GM21390 (cell line): Measurements from ENCODE around the gene TRIM65.
A peak's percentile ranks its signal among the peaks of the same experiment; 100 is the strongest.
"Not testable (repeated sequence)": the region's sequence is repeated elsewhere in the genome, so short reads cannot be mapped to it uniquely, and the experiment has no call there.

Experiments used
- ATAC-seq: cut with Tn5 transposase; IDR thresholded peaks from one replicate; pipeline ENCODE4 v1.9.1; 2021; ENCODE audit not compliant: unreplicated experiment

Gene TRIM65

DNA sequence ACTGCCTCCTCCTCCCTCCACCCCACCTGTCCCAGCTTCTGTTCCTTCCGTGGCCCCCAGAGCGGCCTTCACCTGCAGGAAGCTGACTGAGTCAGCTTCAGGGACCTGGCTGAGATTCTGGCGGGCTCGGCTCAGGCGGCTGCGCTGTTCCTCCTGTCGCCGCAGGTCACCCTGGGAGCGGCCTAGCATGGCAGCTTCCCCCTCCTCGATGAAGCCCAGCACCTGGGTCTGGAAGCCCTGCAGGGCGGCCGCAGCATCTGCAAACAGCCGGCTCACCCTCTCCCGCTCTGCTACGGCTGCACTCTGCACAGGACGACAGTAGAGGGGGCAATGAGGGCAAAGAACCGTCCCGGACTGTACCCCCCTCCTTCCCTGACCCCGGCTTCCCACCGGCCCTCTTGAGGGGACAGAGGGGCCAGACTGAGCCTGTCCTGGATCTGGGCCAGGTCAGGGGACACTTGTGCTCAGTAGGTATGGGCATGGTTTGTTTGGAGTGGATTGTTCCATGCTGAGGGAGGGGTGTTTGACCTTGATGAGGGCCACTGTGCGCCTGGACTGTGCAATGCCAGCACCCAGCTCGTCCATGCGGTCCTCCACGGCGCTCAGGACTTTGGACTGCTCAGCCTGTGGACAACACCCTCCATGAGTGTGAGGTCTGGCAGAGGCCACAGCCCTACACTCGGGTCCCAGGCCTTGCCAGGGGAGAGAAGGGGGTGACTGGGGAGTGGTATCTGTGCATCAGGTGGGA lies 20.4 kb downstream of the TRIM65 start:
- no peak for ATAC-seq

DNA sequence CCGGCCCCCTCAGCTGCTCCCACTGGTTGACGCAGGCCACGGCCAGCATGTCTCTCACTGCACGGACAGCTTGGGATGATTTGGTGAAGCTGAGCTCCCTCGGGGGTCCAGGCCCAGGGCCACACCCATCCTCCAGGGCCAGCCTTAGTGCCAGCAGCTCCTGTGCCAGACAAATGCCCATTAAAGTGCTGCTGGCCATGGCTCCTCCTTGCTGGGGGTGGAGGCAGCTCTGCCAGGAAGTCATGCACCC lies 20.9 kb downstream of the TRIM65 start:
- no peak for ATAC-seq

DNA sequence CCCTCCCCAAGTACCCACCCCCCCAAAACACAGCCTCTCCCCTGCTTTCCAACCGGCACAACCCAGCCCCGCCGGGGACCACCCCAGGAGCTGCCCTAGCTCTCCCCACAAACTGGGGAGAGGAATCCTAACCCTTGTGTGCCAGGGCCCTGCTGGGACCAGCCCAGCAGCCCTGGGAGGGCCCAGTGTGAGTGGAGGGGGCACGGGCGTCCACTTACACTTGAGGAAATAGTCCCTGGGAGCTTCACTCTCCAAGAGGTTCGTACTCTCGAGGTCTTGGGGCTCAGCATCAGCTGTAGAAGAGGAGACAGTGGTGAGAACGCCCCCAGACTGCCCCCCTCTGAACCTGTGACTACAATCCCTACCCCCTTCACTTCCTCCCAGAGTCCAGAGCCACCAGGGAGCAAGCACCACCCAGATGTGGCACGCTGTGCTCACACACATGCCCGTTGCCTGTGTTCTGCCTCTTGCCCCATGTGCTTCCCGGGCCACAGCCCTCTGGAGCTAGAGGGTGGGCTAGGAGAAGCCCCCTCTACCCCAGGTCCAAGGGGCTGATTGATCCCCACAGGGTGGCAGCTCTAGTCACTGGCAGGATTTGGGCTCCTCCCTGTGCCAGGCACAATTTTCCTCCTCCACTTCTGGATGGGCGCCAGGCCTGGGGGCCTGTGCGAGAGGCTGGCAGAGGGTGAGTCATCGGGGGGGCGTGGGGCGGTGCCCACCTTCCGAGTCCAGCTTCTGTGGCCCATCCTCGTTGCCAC lies 21.4 kb downstream of the TRIM65 start:
- no peak for ATAC-seq

DNA sequence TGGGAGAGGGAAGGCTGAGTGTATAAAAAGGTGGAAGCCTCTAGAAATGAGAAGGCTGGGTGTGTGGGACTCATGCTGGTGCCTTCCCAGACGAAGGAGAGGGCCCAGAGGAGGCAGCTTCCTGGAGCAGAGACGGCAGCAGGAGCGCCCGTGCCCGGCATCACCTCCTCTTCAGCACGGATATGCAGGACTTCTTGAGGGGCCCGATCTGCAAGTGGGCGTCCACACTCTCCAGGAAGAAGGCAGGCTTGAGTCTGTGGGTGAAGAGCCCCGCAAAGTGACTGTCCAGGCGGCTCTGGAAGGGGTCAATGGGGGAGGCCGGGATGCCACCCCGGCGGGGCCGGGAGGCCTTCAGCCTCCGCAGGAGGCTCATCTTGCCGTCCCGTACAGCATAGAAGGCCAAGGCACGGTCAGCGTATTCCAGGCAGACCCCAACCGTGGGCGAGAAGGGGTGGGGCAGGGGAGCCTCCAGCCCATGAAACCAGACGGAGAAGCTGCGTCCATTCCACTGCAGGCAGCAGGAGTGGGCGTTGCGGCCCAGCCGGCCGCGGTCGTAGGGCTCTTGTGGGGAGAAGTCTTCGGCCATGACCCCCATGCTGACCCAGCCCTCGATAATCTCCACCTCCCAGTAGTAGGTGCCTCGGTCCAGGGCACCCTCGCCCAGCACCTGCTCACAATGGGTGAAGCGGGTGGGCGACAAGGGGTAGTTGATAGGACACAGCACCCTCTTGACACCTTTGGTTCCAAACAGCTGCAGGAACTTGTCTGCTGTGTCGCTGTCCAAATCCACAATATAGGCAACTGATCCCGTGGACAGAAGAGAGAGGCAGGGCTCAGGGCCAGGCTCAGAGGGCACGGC lies 22.2 kb downstream of the TRIM65 start:
- no peak for ATAC-seq

DNA sequence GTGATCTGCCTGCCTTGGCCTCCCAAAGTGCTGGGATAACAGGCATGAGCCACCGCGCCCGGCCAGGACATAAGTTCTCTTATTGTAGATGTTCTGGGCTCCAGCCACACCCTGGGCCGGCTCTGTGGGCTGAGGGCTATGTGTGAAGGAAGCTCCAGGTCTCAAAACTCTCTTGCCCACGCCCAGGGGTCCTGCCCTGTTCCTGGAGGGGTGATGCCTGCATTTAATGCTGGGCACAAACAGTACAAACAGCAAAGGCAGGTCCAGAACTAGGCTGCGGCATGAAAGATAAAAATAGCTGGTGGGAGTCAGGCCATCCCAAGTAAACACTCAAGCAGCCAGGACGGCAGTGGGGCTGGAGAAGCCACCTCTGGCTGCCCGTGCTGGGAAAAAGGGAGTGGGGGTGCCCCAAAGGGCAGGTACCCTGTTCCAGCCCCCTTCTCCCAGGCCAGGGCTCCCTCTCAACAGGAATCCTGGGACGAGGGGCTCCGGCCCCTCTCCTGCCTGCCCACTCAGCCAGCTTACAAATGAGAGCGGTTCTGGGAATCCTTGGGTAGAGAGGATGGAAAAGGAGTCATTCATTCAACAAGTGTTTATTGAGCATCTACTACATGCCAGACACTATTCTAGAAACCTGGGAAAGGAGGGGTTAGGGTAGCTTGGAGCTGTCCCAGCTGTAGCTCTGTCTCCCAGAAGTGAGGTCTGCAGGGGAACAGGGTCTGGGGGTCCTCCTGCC lies 23.0 kb downstream of the TRIM65 start:
- no peak for ATAC-seq

DNA sequence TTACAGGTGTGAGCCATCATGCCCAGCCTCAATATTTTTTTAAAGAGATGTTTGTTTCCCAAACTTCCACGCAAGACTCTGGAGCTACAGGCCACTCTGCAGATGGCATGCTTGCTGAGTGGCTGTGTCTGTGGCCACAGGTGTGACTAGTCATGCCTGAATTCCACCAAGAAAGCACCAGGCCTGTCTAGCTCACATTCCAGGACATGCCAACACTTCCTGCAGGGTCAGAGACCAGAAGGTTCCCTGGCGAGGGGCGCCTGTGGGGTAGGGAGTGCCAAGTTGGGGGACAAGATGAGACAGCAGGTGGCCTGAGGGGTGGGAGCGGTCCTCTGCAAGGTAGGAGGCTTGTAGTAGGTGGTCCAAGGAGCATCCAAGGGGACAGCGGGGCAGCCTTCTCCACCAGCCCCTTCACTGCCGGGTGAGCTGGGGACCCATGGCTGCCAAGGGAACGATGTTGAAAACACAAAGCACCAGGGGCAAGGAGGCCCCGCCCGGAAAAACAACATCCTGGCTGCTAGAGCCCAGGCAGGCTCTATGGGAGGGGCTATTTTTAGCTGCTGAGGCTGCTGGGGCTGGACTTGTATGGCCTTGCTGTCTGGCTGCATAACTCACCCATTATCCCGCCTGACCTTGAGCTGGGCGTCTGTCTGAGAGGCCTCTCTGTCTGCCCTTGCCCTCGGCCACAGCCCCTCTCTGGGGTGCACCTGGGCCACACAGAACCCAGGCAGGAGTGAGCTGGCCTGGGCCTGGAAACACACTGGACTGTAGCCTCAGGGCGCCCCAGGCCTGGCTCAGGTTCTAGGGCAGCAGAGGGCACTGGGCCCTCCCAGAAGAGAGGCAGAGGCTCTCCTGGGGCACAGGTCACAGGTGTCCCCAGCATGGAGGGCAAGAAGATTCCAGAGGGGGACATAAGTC lies 24.1 kb downstream of the TRIM65 start:
- no peak for ATAC-seq

DNA sequence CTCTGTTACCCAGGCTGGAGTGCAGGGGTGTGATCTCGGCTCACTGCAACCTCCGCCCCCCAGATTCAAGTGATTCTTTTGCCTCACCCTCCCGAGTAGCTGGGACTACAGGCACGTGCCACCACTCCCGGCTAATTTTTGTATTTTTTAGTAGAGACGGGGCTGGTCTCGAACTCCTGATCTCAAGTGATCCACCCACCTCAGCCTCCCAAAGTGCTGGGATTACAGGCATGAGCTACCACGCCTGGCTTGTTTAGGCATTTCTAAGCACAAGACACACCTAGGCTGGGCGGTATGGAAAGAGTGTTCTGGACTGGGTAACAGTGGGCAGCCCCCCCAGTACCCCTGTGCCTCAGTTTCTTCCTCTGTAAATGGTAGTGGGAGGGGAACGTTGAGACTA lies 26.5 kb downstream of the TRIM65 start:
- ATAC-seq: not testable (repeated sequence)

DNA sequence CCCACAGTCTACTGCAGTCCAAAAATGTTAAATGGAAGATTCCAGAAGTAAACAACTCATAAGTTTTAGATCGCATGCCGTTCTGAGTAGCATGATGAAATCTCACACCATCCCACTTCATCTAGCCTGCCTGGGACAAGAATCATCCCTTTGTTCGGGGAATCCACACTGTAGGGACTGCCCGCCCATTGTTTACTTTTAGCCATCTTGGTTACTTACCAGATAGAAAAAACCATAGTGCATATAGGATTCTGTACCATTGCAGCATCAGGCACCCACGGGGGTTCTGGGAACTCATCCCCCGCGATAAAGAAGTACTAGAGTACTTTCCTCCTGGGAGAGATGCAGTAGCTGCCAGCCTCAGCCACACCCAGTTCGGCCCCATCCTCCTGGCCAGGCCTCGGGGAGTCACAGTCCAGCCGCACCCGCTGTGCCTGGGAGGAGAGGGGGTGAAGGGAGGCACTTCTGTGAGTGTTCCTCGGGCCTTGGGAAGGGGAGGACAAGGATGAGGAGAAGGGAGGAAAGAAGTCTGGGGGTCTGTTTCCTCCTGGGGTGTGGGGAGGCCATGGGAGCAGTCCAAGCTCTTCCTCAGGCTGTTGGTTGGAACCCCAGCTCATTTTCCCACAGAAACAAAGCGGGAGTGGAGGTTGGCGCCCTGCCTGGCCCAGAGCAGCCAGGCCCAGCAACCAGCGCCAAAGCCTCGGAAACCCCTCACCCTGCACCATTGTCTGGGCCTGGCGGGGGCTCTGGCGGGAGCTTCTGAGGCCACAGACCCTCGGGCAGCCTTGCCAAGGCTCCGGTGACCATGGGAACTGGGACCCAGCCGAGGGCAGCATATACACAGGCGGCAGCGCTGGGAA lies 27.2 kb downstream of the TRIM65 start:
- no peak for ATAC-seq

DNA sequence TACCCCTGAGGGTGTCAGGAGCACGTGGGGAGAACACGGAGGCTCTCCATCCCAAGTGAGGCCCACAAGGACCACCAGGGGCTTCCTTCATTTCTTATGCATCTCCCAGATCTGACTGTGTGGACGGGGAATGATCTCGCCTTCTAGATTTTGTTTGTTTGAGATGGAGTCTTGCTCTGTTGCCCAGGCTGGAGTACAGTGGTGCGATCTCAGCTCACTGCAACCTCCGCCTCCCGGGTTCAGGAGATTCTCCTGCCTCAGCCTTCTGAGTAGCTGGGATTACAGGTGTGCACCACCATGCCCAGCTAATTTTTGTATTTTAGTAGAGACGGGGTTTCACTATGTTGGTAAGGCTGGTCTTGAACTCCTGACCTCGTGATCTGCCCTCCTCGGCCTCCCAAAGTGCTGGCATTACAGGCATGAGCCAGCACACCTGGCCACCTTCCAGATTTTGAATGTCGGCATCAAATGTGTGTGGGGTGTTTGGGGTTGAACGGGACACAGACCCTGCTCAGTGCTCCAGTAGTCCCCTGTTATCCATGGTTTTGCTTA lies 27.9 kb downstream of the TRIM65 start:
- ATAC-seq: not testable (repeated sequence)

DNA sequence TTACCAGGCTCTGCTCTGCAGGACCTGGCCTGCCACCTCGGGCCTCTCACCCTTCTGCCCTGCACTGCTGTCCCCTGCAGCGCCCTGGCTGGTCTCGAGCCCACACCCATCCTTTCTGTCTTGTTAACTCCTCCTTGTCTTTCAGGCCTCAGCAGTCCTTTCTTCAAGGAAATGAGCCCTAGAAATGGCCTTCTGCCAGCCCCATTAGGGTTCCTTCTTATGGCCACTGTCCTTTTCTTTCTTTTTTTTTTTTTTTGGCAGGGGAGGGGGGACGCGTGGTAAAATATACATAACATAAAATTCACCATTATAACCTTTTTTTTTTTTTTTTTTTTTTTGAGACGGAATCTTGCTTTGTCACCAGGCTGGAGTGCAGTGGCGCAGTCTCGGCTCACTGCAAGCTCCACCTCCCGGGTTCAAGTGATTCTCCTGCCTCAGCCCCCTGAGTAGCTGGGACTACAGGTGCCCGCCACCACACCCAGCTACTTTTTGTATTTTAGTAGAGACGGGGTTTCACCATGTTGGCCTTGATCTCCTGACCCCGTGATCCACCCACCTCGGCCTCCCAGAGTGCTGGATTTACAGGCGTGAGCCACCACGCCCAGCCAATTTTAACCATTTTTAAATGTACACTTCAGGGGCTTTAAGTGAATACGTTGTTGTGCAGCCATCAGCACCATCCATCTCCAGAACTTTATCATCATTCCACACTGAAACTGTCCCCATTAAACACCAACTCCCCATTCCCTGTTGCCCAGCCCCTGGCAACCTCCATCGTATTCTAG lies 31.2 kb downstream of the TRIM65 start:
- ATAC-seq: not testable (repeated sequence)

DNA sequence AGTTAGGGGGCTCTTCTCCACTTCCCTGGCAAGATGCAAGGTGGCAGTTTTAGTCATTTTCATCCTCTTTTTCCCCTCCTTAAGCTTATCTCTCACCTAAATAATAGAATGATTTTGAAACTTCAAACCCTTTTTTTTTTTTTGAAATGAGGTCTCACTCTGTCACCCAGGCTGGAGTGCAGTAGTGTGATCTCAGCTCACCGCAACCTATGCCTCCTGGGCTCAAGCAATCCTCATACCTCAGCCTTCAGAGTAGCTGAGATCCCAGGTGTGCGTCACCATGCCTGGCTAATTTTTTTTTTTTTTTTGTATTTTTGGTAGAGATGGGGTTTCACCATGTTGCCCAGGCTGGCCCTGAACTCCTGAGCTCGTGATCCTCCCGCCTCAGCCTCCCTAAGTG lies 31.9 kb downstream of the TRIM65 start:
- ATAC-seq: peak; percentile 9

DNA sequence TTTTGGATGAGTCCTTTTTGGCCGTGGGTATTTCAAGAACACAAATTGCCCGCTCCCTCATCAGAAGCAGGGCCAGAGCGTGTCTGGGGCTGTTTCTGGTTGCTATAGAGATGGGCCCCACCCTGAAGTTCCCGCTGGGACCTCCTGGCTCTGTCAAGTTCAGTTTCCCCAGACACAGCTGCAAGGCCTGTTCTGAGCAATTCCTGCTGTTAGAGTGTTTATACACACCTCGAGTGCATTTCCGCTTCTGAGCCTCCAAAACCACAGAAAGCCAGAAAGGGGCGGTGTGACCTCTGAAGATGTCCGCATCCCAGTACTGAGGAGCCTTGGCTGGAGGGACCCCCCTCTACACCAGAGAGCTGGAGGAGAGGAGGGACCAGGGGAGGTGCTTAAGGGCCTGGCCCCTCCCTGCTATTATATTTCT lies 32.3 kb downstream of the TRIM65 start:
- peak; percentile 88 for ATAC-seq

DNA sequence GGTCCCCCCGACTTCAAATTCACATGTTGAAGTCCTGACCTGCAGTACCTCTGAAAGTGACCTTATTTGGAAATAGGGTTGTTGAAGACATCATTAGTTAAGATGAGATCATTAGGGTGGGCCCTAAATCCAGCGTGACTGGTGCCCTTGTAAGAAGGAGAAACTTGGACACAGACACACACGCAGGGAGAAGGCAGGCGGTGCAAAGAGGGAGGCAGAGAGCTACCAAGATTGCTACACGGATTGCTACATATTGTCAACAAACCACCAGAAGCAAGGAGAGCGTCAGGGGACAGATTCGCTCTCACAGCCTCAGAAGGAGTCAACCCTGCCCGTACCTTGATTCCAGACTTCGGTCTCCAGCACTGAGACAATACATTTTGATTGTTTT lies 34.8 kb downstream of the TRIM65 start:
- ATAC-seq: no peak

DNA sequence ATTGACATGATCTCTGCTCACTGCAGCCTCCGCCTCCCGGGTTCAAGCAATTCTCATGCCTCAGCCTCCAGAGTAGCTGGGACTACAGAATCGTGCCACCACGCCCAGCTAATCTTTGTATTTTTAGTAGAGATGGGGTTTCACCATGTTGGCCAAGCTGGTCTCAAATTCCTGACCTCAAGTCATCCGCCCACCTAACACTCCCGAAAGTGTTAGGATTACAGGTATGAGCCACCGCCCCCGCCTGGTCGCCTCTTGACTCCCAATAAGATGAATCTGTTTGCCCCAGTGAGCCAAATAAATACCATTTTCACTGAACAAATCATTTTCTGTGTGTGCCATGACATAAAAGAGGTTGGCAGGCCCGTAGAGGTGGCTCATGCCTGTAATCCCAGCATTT lies 37.4 kb downstream of the TRIM65 start:
- ATAC-seq: not testable (repeated sequence)

DNA sequence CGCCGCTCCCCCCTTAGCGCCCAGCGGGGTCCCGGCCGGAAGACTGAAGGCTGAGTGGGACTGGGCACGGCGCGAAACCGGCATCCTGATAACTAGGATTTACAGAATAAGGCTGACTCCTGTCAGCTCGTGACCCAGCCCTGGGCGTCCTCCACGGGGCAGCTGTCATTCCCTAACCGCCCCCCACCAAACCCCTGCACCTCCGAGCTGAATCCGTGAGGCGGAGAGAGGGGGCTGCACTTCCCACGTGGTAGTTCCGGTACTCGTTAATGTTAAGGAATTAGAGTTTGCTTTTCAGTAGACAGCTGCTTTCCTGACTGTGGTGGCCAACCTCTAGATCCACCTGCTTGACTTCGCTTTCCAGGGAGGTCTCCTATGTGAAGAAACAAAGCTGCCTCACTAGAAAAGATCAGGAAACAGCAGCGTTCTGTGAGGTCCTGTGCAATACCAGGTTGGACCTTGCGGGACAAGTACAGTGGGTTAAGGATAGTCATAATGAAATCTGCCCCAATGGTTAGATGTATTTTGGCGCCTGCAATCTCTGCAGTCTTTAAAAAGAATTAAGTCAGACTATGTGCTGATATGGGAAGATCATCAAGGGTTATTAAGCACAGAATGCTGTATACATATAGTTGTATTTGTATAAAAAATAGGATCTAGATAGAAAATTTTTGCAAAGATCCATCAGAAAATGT lies 40.5 kb downstream of the TRIM65 start:
- peak; percentile 1 for ATAC-seq

DNA sequence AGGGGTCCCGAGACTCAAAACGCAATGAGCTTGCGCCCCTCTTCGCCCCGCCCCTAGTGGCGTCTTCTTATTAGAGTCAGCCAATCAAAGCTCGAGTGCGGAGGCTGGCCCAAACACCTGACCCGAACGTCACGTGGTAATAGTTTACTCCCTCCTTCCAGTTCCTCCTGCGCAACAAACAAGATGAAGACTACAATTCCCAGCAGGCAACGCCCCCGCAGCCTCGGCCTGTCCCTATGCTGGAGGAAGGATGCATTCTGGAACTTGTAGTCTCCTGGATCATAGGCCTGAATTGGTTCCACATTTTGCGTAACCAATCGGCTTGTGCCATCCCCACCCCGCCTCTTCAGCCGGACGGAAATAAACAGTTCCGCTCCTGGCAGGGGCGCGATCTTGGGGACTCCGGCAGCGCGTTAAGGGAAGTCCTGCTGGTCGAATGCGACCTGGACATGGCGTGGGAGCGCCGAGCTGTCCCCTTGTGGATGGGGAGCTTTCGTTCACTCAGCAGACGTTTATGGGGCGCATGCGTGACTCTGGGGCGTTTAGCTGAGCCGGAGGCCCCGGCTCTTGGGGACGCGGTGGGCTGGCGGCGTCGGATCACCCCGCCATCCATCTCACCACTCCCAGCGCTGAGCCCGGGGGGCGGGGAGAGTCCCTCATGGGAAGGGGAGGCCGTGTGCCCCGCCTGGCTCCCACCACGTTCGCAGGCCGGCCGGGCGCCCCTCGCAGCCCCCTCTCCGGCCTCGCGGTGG lies 41.3 kb downstream of the TRIM65 start, which contains the start of gene WBP2:
WBP2 (minus strand) TSS at position 26 of the 752 bp plus-strand sequence. CDS start 38 bp downstream, outside the sequence.
- ATAC-seq: peak; percentile 79

DNA sequence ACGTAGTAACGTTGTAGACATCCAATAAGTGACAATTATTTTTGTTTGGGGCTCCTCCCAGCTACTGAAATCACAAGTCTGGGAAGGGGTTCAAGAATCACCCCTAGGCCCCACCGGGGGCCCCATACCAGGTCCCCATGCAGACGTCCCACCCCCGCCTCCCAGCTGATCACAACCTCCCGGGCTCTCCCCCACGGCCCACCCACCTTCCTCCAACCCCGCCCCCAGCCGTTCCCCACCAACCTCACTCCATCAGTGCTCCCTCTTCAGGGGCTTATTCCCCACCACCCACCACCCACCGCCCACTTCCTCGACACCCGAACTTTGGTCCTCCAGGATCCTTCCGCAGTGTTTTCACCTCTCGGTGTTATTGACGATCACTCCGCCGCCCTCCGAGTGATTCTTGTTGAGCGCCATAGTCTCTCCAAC lies 41.9 kb downstream of the TRIM65 start:
- ATAC-seq: no peak
